ENCODE results near the gene KRTAP5-5.

The KRTAP5-5 gene

GRCh38 chr11:1679881-1680280 is 50.3 kb downstream of the KRTAP5-5 start:
- no peak for DNase-seq (ENCODE audit: low read depth)
